ENCODE measurements around the gene RAB38.

- TF ChIP-seq CTCF (IDR thresholded peaks at IDR 0.05) (no peak), EZH2 (IDR thresholded peaks at IDR 0.05; ENCODE audit: borderline replicate concordance, insufficient read depth, low read depth, low read length, poor library complexity, severe bottlenecking) (no peak)
Observed at GRCh38 chr11:88193278-88193677, 18.0 kb upstream of the RAB38 start.

Measured in B cell (primary cell).